K562 (cell line): ENCODE results near the gene IL20RA. TPM values are rescaled to one million over a fixed set of nuclear protein-coding genes. Genes with fewer than 3 reads are reported as not detected.

Experiments
- ATAC-seq: fragments of 200-7000 bp; cut with Tn5 transposase; 3 replicates; pipeline ENCODE4 v1.9.1; 2020; ENCODE audit warnings: moderate library complexity
- BruUV-seq: library from RNA; stranded (reverse); fragments of 400-500 nt; replicated peaks from 2 replicates; lab custom pipeline; 2021; lab: Mats Ljungman, UMichigan
- CTCF ChIA-PET: fragments of 300-600 bp; formaldehyde crosslinking; extraction: SDS; loops from one replicate; lab custom pipeline; 2021; ENCODE audit warnings: low intra/inter-chr PET ratio; lab: Yijun Ruan, JAX
- POLR2A ChIA-PET: fragments of 300-600, 350-650 bp; sonication (Branson Sonifier 250); formaldehyde crosslinking; extraction: SDS; loops from one replicate; lab custom pipeline; 2021; ENCODE audit warnings: antibody characterized with exemption, inconsistent platforms; lab: Yijun Ruan, JAX
- DNase-seq, 4 experiments: peaks; one replicate each; pipeline versions ENCODE4 v3.0.0 to v3.0.0-alpha.2; 2011 to 2018; ENCODE audit warnings: low spot score in 3 of 4, mixed read lengths in 3 of 4; ENCODE audit errors: extremely low read depth in 1 of 4
- FAIRE-seq: peaks from 2 replicates; lab custom pipeline; 2011; peaks lifted over from hg19 to GRCh38; lab: Jason Lieb, UNC
- H2AFZ ChIP-seq: 2 replicates; pipeline ENCODE4 v1.6.0; 2011; ENCODE audit warnings: low read depth, low read length, control low read depth, inconsistent platforms
- H3K27ac ChIP-seq: fragments of 200-600 bp; 3 replicates; pipeline ENCODE4 v1.8.0; 2011; ENCODE audit warnings: low read depth, mild to moderate bottlenecking, control low read depth, inconsistent platforms, low read length, moderate library complexity, mixed read lengths; ENCODE audit errors: extremely low read depth
- H3K27me3 ChIP-seq, 2 experiments: fragments of 300-600 bp in 1 of 2; 2 replicates in 1 of 2; 3 replicates in 1 of 2; pipeline versions ENCODE4 v1.6.0 to v1.8.0; 2011; ENCODE audit warnings: inconsistent platforms in 2 of 2, low read length in 2 of 2, mild to moderate bottlenecking in 1 of 2, mixed read lengths in 1 of 2, moderate library complexity in 1 of 2; ENCODE audit not compliant: control insufficient read depth in 2 of 2, insufficient read depth in 2 of 2
- H3K36me3 ChIP-seq: fragments of 300-600 bp; 3 replicates; pipeline ENCODE4 v1.8.0; 2011; ENCODE audit warnings: mild to moderate bottlenecking, low read length, inconsistent platforms; ENCODE audit not compliant: control insufficient read depth, insufficient read depth
- H3K4me1 ChIP-seq, 2 experiments: fragments of 200-600 bp in 1 of 2; replicated peaks in 1 of 2; 2 replicates in 1 of 2; 3 replicates in 1 of 2; pipeline versions ENCODE4 v1.5.1 to v1.8.0; 2011; ENCODE audit warnings: inconsistent platforms in 2 of 2, low read length in 2 of 2, mild to moderate bottlenecking in 1 of 2, mixed read lengths in 1 of 2, moderate library complexity in 1 of 2; ENCODE audit not compliant: control insufficient read depth in 2 of 2, insufficient read depth in 2 of 2
- H3K4me2 ChIP-seq: 2 replicates; pipeline ENCODE4 v1.6.1; 2011; ENCODE audit warnings: low read length, control low read depth, inconsistent platforms, mixed read lengths; ENCODE audit not compliant: insufficient read depth
- H3K4me3 ChIP-seq: fragments of 200-600 bp; sonication (generic), shearing (Covaris generic); 2 replicates; pipeline ENCODE4 v1.5.1; 2016; ENCODE audit warnings: control low read depth, inconsistent platforms
- H3K79me2 ChIP-seq: fragments of 200-600 bp; 3 replicates; pipeline ENCODE4 v1.8.0; 2011; ENCODE audit warnings: low read length, inconsistent platforms; ENCODE audit not compliant: control insufficient read depth, insufficient read depth
- H3K9ac ChIP-seq, 2 experiments: 2 replicates each; pipeline versions ENCODE4 v1.6.0 to v1.6.1; 2011; ENCODE audit warnings: low read depth in 2 of 2, low read length in 2 of 2, control low read depth in 1 of 2, inconsistent platforms in 1 of 2, mild to moderate bottlenecking in 1 of 2, mixed read lengths in 1 of 2; ENCODE audit not compliant: insufficient read depth in 1 of 2
- H3K9me1 ChIP-seq: one replicate; pipeline ENCODE4 v1.6.0; 2011; ENCODE audit warnings: inconsistent platforms, mild to moderate bottlenecking, low read length, moderate library complexity; ENCODE audit not compliant: control insufficient read depth, insufficient read depth
- H3K9me3 ChIP-seq: replicated peaks from 2 replicates; pipeline ENCODE4 v1.5.1; 2011; ENCODE audit warnings: low read depth, low read length, inconsistent platforms; ENCODE audit not compliant: control insufficient read depth, insufficient read depth
- H4K20me1 ChIP-seq: replicated peaks from 2 replicates; pipeline ENCODE4 v1.6.1; 2011; ENCODE audit warnings: low read length, inconsistent platforms, mixed read lengths; ENCODE audit not compliant: control insufficient read depth, insufficient read depth
- ATF4 ChIP-seq: fragments of 450-650 bp; formaldehyde crosslinking; IDR thresholded peaks from 2 replicates; pipeline ENCODE4 v1.4.0; 2022; ENCODE audit warnings: mild to moderate bottlenecking, moderate library complexity
- CBX1 ChIP-seq: sonication (generic); IDR thresholded peaks from 2 replicates; pipeline ENCODE4 v1.6.1; 2016; ENCODE audit warnings: antibody characterized with exemption, low read depth, mild to moderate bottlenecking
- CTCFL ChIP-seq: IDR thresholded peaks from 2 replicates; pipeline ENCODE4 v1.6.1; 2011; ENCODE audit warnings: borderline replicate concordance, low read depth, mild to moderate bottlenecking, moderate library complexity, low read length; ENCODE audit not compliant: insufficient read depth, poor library complexity, severe bottlenecking
- FOXA3 ChIP-seq, 2 experiments: fragments of 450-650 bp in 1 of 2; sonication (generic) in 1 of 2; formaldehyde crosslinking; IDR thresholded peaks in 1 of 2; conservative IDR thresholded peaks in 1 of 2; 2 replicates each; pipeline versions ENCODE4 v1.4.0 to v1.8.0; 2020 to 2022; ENCODE audit warnings: mild to moderate bottlenecking in 2 of 2, missing genetic modification reagents in 1 of 2
- FOXJ2 ChIP-seq: fragments of 200-800 bp; sonication (Bioruptor generic); IDR thresholded peaks from 2 replicates; pipeline ENCODE4 v1.6.1; 2016; ENCODE audit warnings: missing genetic modification characterization, missing compliant biosample characterization
- GABPB2 ChIP-seq: fragments of 250-450 bp; sonication (Bioruptor Pico); conservative IDR thresholded peaks from 2 replicates; pipeline ENCODE4 v1.5.1; 2021; ENCODE audit warnings: mild to moderate bottlenecking
- MITF ChIP-seq: IDR thresholded peaks from 2 replicates; pipeline ENCODE4 v1.6.1; 2014; ENCODE audit warnings: antibody characterized with exemption
- MYBL2 ChIP-seq, 2 experiments: fragments of 450-650 bp in 1 of 2; sonication (generic) in 1 of 2; formaldehyde crosslinking in 1 of 2; IDR thresholded peaks; 2 replicates each; pipeline versions ENCODE4 v1.6.1 to v1.8.1; 2017 to 2022; ENCODE audit warnings: borderline replicate concordance in 1 of 2, inconsistent platforms in 1 of 2, low read depth in 1 of 2, mild to moderate bottlenecking in 1 of 2, missing genetic modification reagents in 1 of 2, moderate library complexity in 1 of 2
- NRF1 ChIP-seq, 2 experiments: fragments of 450-650 bp; IDR thresholded peaks in 1 of 2; conservative IDR thresholded peaks in 1 of 2; 2 replicates each; pipeline ENCODE4 v1.6.1; 2014; ENCODE audit warnings: mild to moderate bottlenecking in 2 of 2
- PTTG1 ChIP-seq: fragments of 450-650 bp; IDR thresholded peaks from 2 replicates; pipeline ENCODE4 v1.6.1; 2016; ENCODE audit warnings: low read depth, mild to moderate bottlenecking, missing genetic modification characterization, missing compliant biosample characterization
- RBM25 ChIP-seq: fragments of 200-400 bp; formaldehyde crosslinking; IDR thresholded peaks from 2 replicates; pipeline ENCODE4 v1.6.1; 2018; ENCODE audit warnings: low read length, low read depth, moderate library complexity; ENCODE audit not compliant: severe bottlenecking
- SMARCA4 ChIP-seq: fragments of 450-650 bp; IDR thresholded peaks from 2 replicates; pipeline ENCODE4 v1.6.1; 2016
- TAF9B ChIP-seq: fragments of 450-650 bp; IDR thresholded peaks from 2 replicates; pipeline ENCODE4 v1.6.1; 2018; ENCODE audit warnings: mild to moderate bottlenecking; ENCODE audit not compliant: partially characterized antibody
- ZNF197 ChIP-seq: fragments of 200-800 bp; sonication (Bioruptor generic); IDR thresholded peaks from 2 replicates; pipeline ENCODE4 v1.6.1; 2016; ENCODE audit warnings: low read depth, missing genetic modification characterization, missing compliant biosample characterization
- ZNF696 ChIP-seq: fragments of 250-450 bp; sonication (Bioruptor Pico); conservative IDR thresholded peaks from 2 replicates; pipeline ENCODE4 v1.4.0; 2020; ENCODE audit warnings: mild to moderate bottlenecking, moderate library complexity
- WGBS: fragments of 100-300 bp; shearing (Covaris generic); methylation state at CpG from one replicate; pipeline ENCODE4 v1.1.6; 2016; ENCODE audit warnings: low coverage, mixed read lengths; ENCODE audit not compliant: insufficient coverage; ENCODE audit errors: missing lambda C conversion rate; 5-methylcytosine and 5-hydroxymethylcytosine counted together
- in situ Hi-C: fragments of 300-500 bp; cut with MboI; formaldehyde crosslinking; loops from 4 replicates; pipeline ENCODE4 v1.15.0; 2018; ENCODE audit warnings: inconsistent platforms, mixed read lengths
- intact Hi-C: fragments of 100-400 bp; cut with micrococcal nuclease; formaldehyde crosslinking; loops from 2 replicates; pipeline ENCODE4 v1.14.2; 2022
- polyA plus RNA-seq, 8 experiments: library from polyadenylated mRNA; depleted of rRNA in 4 of 8; stranded (reverse) in 5 of 8; unstranded in 3 of 8; fragments of >200 nt; fragmentation: Nextera tagmentation in 2 of 8; fragmentation: Illumina TruSeq in 1 of 8; extraction: Ambion mirVana in 2 of 8; extraction: Trizol in 1 of 8; gene quantifications; 2 replicates each; pipeline versions ENCODE4 v1.2.1 to v1.2.3, GENCODE V29; 2011 to 2014; ENCODE audit warnings: inconsistent platforms in 1 of 8, missing spikeins in 1 of 8
- total RNA-seq, 7 experiments: library from RNA; depleted of rRNA in 6 of 7; stranded (reverse); fragments of >200 nt in 6 of 7; fragmentation: Illumina TruSeq in 2 of 7; extraction: Trizol in 2 of 7; gene quantifications; 2 replicates each; pipeline versions ENCODE4 v1.2.1 to v1.2.3, GENCODE V29; 2011 to 2021; ENCODE audit warnings: low replicate concordance in 1 of 7

IL20RA gene
- total and polyA plus RNA-seq, 9 of the 15 experiments (the other 6 are each of a cell fraction or from before 2014, with no cell fraction given), result not detected

GRCh38 chr6:137019476-137020272, 25.1 kb downstream of the IL20RA start (continued):
- TF ChIP-seq ZNF696 (CRISPR knock-in tag), result no peak
- no peak for TF ChIP-seq TAF9B
- TF ChIP-seq CTCFL, result no peak
- TF ChIP-seq FOXA3 (CRISPR knock-in tag; conservative IDR thresholded peaks at IDR 0.05 in 1 of 2, IDR thresholded peaks at IDR 0.05 in 1 of 2), result no peak

GRCh38 chr6:137017081-137017480, 27.7 kb downstream of the IL20RA start:
- DNase-seq (no peak), FAIRE-seq (no peak), ATAC-seq (no peak)
- H4K20me1 ChIP-seq, result no peaks in the 10 kb centered on the region
- intact Hi-C loops, result no loop called here
- in situ Hi-C loops, result no loop called here
- no peaks in the 10 kb centered on the region for H3K9me1 ChIP-seq
- no peak overlapping the region for H3K4me2 ChIP-seq
- 3% methylated on average over 3 of the region's 3 CpGs for WGBS
- H3K36me3 ChIP-seq, result no peaks in the 10 kb centered on the region
- no peaks in the 10 kb centered on the region for H3K9me3 ChIP-seq
- ChIA-PET CTCF (no interaction called here), POLR2A (interaction anchor here (1.0 kb wide), 1 partner anchor 36 kb away, joined by 4 read pairs; no protein-coding TSS in a partner anchor)
- BruUV-seq, result no TSS peak
- H3K4me3 ChIP-seq, result no peak overlapping the region
- no peak overlapping the region for H3K9ac ChIP-seq
- no peak overlapping the region for H2AFZ ChIP-seq
- H3K27me3 ChIP-seq, result no peaks in the 10 kb centered on the region; a peak in 1 of 5 replicates
- H3K4me1 ChIP-seq, result no peaks in the 10 kb centered on the region
- H3K79me2 ChIP-seq, result no peaks in the 10 kb centered on the region
- H3K27ac ChIP-seq, result no peak overlapping the region
- TF ChIP-seq RBM25 (no peak), FOXJ2 (tag) (no peak), PTTG1 (tag) (no peak), MYBL2 (IDR thresholded peaks at IDR 0.05; ENCODE audit: low read depth) (no peak), MYBL2 (CRISPR knock-in tag; IDR thresholded peaks at IDR 0.05; ENCODE audit: borderline replicate concordance) (no peak), NRF1 (conservative IDR thresholded peaks at IDR 0.05 in 1 of 2, IDR thresholded peaks at IDR 0.05 in 1 of 2) (no peak), SMARCA4 (no peak), ZNF197 (CRISPR knock-in tag) (no peak), MITF (no peak), GABPB2 (CRISPR knock-in tag) (no peak), ATF4 (CRISPR knock-in tag) (no peak), CBX1 (no peak)
